Measurements from ENCODE around the gene SCN2B. TPM values are rescaled to one million over a fixed set of nuclear protein-coding genes. Genes with fewer than 3 reads are reported as not detected.

The SCN2B gene
- total RNA-seq, 4 donors from 2014 or later, result 0.37 to 9.3 TPM; not detected in 2

DNA sequence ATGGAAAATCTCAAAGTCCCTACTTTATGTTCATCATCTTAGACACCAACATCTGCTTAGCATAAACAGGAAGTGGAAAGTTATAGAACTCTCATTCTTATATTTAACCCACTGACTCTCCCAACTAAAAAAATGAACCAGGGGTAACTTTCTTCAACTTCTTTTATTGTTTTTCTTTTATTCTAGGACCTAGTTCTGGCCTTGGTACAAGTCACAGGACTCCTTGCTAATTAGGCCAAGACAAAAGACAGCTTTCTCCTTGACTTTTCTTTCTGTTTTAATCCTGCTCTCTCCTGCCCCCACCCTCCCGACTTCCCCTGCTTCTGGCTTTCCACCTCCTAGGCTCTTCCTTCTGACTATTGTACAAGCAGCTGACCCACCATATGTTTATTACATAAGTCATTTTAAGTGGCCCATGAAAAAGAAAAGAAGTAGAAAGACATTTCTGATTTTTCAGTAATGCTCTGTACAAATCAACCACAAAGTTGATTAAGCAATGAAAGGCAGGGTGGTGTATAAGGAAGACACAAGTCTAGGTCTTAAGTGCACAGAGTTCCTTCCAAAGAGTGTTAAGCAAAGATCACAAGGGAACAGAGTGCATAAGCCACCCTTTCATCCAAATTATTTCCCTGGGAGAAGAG lies 30.1 kb upstream of the SCN2B start:
- Histone ChIP-seq H3K9me3 (no peaks in the 10 kb centered on the region), H3K27me3 (no peaks in the 10 kb centered on the region), H3K4me3 (no peak overlapping the region), H3K4me1 (no peaks in the 10 kb centered on the region), H3K36me3 (no peaks in the 10 kb centered on the region), H3K27ac (peak overlapping the region in 1 of 2 donors; percentile 31)
- TF ChIP-seq POLR2A (IDR thresholded peaks at IDR 0.05) (no peak), CTCF (IDR thresholded peaks at IDR 0.05) (no peak)
- intact Hi-C loops (cut with DNase I; ENCODE audit: low total_unique reads), result no loop called here
- DNase-seq, result no peak

- DNase-seq, result no peak
- intact Hi-C loops (cut with DNase I; ENCODE audit: low total_unique reads), result no loop called here
Observed at GRCh38 chr11:118205606-118206378, 29.4 kb upstream of the SCN2B start.

GRCh38 chr11:118202599-118203422 lies 26.4 kb upstream of the SCN2B start:
- H3K4me3 ChIP-seq, result no peak overlapping the region
- H3K36me3 ChIP-seq, result no peaks in the 10 kb centered on the region
- TF ChIP-seq POLR2A (IDR thresholded peaks at IDR 0.05) (no peak), CTCF (IDR thresholded peaks at IDR 0.05) (no peak)
- no peak overlapping the region for H3K27ac ChIP-seq
- no peak for DNase-seq
- H3K4me1 ChIP-seq, result peaks cover 0 to 3% of the 10 kb centered on the region in 2 donors
- no peaks in the 10 kb centered on the region for H3K27me3 ChIP-seq
- intact Hi-C loops (cut with DNase I; ENCODE audit: low total_unique reads), result no loop called here
- no peaks in the 10 kb centered on the region for H3K9me3 ChIP-seq

More at GRCh38 chr11:118205606-118206378, 29.4 kb upstream of the SCN2B start:
- no peaks in the 10 kb centered on the region for H3K9me3 ChIP-seq
- no peak for TF ChIP-seq CTCF (IDR thresholded peaks at IDR 0.05)
- TF ChIP-seq POLR2A (IDR thresholded peaks at IDR 0.05), result no peak
- H3K4me1 ChIP-seq, result no peaks in the 10 kb centered on the region
- no peaks in the 10 kb centered on the region for H3K27me3 ChIP-seq
- no peak overlapping the region for H3K4me3 ChIP-seq
- no peaks in the 10 kb centered on the region for H3K36me3 ChIP-seq
- peak overlapping the region in 1 of 2 donors; percentile 31 for H3K27ac ChIP-seq

GRCh38 chr11:118201966-118202365 lies 25.5 kb upstream of the SCN2B start:
- intact Hi-C loops (cut with DNase I; ENCODE audit: low total_unique reads), result no loop called here
- no peak for TF ChIP-seq POLR2A (IDR thresholded peaks at IDR 0.05)
- no peak for TF ChIP-seq CTCF (IDR thresholded peaks at IDR 0.05)
- no peak overlapping the region for H3K27ac ChIP-seq

More at GRCh38 chr11:118201966-118202365, 25.5 kb upstream of the SCN2B start:
- no peak for DNase-seq
- no peaks in the 10 kb centered on the region for H3K27me3 ChIP-seq
- H3K4me3 ChIP-seq, result no peak overlapping the region
- peaks cover 0 to 3% of the 10 kb centered on the region in 2 donors for H3K4me1 ChIP-seq
- no peaks in the 10 kb centered on the region for H3K9me3 ChIP-seq
- no peaks in the 10 kb centered on the region for H3K36me3 ChIP-seq

Measured in uterus (tissue), 4 donors.